HuH-7 (cell line): ENCODE results near the gene ETS1.

Experiments used
- DNase-seq: peaks from one replicate; pipeline ENCODE4 v3.0.0; 2011; ENCODE audit warnings: low spot score

Gene ETS1

DNA sequence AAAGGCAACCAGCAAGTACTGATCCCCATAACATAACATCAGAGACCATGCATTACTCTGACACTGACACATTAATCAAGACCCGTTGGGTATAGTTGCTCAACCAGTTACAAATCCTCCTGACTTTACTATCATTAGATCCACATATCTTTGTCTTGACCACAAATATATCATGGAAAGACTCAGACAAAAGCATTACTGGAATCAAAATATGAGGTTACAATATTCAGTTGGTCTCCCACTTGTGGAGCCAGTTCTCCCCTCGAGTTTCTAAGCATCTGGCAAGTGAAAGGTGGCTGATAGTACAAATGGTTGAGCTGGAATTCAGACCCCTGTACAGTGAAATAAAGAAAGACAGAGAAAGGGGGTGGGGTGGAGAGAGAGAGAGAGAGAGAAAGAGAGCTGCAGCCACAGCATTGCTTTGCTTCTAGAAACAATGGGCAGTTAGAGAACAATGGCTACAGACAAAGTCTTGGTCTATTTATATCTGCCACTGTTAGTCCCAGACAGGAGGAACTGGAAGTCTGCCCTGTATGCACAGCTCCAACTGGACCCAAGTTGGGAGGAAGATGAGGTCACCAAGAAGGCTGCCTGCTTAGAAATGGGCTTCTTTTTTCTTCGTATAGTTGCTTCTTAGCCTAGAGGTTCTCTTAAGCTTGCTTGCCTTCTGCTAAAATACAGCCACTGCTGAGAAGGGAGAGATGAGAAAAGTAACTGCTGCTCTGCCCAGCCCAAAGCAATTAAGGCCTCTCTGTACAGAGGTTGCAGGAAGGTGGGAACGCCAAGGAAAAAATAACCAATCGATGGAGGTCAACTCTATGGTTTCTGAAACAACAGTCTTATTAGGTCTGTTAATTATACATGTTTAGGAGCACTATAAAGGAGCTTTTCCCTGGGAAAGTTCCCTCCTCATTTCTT, 85.5 kb downstream of the ETS1 start:
- DNase-seq, result no peak

DNA sequence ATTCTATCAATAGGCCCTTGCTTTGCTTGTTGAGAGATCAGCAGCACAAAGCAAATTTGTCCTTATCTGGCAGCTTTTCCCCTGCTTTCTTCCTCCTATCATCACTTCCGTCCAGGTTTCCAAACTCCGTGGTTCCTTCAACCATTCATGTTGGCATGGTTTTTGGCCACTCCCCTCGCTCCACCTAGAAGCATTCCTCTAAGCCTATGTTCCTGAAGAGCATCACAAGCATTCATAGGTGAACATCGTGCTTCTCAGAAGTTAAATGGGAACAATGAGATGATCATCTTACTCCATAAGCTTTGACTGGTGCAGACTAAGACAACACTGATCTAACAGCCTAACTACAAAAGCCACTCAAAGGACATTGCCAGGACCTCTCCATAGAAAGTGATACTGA, 86.3 kb downstream of the ETS1 start:
- DNase-seq, result no peak

DNA sequence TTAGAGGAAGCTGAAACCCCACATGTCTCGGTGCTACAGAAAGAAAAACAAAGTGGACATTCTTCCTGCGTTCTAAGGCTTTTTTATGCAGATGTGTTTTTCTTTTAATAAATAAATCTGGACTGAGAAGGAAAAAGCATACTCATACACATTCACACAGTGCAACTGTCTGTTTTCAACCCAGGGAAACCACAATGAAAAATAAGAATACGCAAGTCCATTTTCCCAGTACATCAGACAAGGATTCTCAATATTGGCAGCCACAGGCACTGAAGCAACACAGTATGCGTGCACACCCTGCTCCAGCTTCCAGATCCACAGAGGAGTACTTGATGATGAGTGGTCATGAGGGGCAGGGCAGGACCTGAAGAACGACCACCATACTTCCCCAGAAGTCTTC, 86.9 kb downstream of the ETS1 start:
- no peak for DNase-seq

DNA sequence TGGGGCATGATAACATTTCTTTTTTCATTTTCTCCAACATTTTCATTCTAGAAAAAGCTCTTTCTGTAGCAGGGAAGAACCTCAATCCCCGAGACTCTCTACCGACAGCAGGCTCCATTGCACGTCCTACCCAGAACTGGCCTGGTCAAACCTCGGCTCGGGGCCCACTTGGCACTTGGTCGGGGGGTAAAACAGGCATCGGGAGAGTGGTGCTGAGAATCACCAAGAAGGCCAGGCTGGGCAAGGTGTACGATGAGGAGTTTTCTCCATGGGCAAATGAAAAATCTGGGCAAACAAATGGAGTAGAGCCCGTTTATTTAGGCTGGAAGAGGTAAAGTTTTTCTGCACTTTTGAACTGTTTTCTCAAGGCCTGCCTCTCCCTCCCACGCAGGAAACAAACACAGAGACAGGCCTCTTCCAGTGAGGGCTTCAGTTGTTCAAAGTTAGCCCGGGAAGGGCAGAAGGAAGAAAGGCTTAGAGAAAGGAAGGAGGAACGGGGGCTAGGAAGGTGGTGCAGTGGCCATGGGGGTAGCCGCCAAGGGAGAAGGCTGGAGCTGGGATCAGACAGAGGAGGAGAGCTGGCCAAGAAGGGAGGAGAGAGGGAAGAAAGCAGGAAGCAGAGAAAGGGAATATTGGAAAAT, 87.6 kb downstream of the ETS1 start:
- no peak for DNase-seq

DNA sequence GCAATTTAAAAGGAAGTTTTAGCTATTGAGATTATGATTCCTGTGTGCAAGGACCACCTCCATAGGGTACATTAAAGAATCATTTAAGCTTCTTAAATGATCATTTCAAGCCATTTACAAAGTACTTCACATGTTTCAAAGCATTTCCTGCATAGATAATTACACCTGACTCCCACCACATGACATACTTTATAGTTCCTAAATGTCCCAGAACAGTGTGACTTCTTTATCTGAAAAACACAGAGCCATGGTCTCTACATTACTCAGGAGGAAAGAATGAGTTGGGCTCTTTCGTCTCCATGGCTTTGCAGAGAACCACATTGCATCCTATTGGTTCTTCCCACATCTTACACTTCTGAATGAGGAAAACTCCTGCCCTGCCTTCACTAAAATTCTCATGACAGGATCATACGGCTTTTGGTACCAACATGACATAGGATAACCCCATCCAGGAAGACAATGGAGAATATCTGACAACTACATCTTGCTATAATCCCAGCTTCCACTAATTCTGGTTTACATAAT, 88.6 kb downstream of the ETS1 start:
- no peak for DNase-seq

DNA sequence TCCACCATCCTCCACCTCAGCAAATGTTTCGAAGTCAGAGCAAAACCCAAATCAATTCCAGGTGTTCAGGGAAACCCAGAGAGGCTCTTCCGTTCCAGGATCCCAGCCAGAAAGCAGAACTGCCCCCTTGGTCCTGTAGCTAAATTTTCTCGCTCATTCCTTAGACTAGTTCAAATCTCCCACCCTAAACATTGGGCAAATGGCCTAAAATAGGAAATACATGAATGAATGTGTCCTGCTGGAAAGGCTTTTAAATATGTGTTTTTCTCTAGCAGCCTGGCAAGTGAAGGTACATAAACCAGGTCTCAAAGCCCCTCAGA, 89.6 kb downstream of the ETS1 start:
- DNase-seq, result no peak

DNA sequence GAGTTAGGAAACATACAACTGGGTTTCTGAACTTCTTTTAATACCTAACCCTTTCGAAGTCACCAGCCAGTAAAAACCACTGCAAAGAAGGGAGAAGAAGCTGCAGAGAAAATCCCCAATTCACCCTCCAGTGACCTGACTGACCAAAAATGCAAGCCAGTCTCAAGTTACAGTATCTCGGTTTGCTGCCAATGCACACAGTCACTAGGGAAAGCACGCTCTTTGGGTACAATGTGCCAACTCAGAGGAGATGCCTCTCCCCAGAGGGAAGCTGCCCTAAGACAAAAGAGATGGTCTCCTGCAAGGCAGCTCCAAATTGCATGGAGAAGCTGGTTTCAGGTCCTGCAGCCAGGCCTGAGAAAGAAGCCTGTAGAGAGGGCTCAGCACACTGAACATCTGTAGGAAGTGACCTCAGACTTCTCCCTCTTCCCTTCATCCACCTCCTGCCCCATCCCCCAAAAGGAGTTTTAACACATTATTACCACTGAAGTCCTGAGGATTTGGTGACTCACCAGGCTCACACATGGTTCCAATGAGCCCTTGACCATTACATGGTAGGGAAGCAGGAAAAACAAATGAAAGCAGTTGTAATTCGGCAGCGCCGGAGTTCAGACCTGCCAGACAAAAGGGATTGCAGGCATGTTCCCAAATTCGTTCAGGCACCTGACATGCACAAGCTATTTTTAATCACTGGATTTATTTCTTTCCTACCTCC, 90.1 kb downstream of the ETS1 start:
- DNase-seq, result no peak

DNA sequence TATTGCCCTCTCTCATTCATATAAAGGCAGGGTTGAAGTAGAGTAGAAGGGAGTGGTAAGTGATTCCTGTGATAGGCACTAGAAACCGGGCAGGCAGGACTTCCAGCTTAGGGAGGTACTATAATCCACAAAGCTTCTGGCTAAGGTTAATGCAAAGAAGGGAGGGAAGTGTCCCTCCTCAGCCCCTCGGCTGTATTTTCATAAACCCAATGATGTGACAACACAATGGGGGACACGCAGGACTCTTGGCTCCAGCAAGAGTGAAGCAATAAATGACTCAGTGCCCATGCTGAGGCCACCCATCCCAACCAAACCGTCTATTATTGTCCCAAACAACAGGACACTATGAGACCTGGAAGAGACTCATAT, 90.7 kb downstream of the ETS1 start:
- DNase-seq, result no peak

DNA sequence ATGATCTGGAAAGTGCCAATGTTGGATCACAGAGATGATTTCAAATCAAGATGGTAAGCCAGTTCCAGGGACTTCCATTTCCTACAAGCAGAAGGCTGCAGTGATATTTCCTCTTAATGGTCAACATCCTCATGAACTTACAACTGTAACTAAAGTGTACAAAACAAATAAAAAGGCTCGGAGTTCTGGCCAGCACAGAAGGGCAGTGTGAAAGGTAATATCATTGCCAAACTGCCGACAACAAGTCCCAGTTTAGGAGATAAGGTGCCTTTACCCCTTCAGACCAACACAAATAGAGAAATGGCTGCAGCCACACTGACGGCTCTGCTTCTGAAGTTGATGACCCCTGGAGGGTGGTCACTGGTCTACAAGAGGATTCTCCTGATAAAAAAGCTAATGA, 91.1 kb downstream of the ETS1 start:
- no peak for DNase-seq

DNA sequence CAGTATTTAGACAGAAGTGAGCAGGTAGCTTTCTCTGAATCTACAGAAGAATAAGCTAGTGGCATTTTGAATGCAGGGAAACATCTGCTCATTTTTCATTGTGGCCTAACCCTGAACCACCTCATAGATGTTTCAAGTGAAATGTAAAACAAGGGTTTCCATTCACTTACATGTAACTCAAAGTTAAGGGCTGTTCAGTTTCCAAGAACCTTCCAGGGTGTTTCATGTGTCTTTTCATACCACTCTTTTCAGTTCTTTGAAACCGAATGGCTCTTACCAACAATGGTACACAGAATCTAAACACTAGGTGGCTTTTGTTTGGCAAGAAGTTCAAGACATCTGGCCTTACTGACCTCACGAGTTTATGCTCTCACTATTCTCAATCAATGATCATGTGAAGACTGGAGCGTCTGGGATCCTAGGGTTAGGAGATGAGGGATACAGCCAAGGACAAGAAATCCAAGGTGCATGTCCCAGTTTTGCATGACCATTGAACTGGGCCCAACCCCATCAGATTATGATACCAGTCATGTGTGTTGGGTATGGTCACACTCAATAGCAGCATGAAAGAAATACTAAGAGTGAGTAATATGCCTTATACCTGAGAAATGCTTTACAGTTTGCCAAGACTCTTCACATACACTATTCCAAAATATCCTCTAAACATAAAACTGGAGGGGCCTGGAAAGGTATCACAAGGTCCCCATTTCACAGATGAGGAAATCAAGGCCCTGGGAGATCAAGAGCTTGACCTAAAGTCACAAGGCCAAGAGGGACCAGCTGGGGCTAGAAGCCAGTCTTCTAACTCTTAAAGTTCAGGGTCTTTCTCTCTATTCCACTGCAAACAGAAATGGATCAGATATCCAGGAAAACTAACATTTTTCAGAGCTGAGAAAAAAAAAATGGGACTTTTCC, 92.7 kb downstream of the ETS1 start:
- DNase-seq, result no peak

DNA sequence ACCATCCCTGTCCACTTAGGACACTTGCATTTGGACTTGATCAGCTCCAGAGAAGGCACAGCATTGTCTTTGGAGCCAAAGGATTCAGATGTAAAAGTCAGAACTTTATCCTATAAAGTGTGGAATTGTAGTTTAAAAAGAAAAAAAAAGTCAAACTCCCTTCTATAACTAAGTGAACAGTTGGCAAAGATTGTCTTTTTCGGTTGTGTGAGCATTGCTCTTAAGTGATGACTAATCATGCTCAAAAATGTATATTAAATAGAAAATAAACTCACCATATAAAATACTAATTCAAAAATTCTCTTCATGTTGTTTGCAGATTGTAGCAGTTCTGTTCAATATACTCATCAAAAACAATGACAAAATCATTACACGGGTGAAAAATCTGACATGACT, 93.8 kb downstream of the ETS1 start:
- no peak for DNase-seq

DNA sequence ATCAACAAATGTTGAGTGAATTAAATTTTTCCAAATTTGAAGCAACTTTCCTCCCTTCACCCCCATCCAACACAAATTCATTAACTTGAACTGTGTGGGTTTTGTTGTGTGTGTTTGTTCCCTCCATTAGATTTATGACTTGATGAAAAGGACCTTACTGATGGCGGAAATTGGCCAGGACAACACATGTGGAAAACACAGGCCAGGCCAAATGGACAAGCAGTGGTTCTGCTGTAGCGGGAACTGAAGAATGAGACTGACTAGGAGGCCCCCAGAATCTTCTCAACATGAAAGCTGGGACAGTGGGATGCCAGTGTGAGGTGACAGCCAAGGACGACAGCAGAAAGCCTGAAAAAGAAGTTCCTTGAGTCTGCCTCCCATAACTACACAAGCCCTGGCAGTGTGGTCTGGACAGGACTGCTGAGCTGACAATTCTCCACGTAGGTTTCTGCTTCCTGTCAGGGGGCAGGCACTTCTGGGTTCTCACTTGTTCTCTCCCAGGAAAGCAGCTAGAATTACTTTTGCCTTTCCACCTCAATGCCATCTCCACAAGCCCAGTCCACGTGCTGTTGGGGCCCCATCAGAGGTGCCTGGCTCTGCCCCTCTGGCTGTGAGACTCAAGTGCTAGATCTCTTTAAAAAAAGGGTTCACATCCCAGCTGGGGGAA, 94.3 kb downstream of the ETS1 start:
- DNase-seq, result no peak

DNA sequence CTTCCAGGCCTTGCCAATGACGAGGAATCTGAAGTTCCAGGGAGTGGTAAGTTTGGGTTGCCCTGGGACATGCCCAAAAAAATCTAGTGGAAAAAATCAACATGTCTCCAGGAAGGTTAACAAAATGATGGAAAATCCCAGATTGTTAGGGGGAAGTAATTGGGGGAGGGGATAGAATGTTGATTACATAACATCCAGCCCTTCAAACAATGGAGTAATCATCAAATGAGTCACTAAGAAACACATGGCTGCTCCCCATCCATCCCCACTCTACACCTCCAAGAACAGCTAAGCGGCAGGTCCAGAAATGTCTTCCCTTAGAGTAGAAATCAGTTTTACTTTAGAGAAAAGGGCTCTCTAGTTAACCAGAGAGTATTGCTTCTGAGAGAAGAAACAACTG, 94.9 kb downstream of the ETS1 start:
- no peak for DNase-seq

DNA sequence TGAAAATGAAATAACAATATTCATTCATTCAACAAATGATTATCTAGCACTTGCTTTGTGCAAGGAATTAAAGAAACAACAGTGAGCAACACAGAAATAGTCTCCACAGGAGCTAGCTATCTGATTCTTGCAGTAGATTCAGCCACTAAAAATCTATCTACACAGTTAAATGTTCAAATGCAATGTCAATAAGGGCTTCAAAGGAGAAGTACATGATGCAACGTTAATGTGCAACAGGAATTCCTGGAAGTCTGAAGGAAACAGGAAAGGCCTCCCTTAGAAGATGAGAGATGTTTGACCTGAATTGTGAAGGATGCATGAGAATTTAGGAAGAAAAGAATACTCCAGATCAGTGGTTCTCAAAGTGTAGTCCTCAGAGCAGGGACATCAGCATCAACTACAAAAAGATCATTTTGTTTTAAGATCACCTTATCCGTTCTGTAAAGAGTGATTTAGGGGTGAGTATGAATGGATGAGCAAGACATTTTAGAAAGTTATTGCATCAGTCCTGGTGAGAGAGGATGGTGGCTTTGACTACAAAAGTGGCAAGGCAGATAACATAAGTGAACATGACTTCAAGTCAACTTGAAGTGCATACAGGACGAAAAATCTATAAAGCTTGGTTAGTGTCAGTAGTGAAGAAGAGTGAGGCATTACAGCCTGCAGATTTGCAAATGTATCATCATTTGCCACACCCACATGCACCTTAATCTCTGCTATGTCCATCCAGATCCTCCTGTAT, 96.0 kb downstream of the ETS1 start:
- no peak for DNase-seq

DNA sequence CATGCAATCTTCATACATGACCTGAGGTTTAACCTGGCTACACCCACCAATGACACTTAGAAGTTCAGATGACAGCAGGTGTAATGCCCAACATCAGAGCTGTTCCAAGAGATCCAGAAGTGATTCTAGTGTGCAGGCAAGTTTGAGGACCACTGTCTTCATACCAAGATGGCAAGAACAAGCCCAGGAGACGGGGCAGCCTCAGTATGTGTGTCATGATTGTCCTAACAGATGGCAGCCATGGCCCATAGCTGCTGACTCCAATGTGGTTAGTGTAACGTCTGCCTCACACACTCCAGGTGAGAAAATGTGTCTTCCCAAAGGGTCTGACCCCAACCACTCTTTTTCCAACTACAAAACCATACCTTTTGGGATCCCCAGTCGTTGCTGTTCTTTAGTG, 97.3 kb downstream of the ETS1 start:
- no peak for DNase-seq

DNA sequence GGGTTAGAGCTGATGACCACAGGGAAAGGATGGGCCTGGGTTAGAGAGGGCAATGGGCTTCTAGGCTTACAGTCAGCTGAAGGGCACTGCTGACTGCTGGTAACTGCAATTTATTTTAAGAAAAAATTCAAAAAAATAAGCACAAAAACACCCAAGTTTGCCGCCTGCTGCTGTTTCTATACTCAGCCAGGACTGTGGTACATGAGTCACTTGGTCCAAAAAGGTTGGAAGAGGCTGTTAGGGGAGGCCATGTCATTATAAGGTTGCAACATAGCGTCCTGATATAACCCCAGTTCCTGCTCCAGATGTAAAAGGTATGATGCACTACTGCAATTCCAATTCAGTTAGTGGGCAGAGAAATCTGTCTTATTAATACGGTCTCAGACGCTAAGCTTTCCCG, 98.9 kb downstream of the ETS1 start:
- DNase-seq, result no peak

DNA sequence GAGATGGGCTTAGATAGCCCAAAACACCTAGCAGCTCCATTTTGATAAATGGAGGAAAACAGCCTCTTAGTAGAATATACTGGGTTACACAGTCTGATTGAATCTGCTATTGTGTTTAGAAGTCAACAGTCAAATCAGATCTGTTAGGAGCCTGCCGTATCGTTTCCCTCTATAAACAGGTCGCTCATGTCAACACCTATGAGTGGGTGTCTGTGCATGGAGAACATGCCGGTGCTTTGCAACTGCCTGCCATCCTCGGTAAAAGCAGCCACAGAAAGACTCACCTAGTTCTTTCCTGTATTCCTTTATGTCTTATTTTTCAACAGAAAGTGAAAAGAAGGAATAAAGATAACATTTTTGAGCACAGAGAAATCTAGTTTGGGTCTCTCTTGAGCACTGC, 99.4 kb downstream of the ETS1 start:
- no peak for DNase-seq

DNA sequence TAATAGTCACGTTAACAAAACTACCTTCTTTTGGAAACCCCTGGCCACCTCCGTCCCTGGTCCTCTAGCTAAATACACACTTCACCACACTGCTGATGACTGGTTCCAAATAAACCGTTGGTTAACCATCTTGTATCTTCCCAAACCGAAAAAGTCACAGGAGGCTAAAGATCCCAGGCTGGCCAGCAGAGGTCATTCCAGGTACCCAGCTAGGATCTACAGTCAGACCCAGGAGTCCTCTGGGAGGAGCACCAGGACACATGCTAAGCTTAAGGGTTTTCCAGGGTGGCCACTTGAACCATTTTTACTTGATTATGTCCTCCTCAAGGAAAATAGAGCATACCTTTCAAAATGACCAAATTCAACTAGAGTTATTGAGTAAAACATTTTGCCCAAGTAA, 103.2 kb downstream of the ETS1 start:
- DNase-seq, result peak; percentile 8

DNA sequence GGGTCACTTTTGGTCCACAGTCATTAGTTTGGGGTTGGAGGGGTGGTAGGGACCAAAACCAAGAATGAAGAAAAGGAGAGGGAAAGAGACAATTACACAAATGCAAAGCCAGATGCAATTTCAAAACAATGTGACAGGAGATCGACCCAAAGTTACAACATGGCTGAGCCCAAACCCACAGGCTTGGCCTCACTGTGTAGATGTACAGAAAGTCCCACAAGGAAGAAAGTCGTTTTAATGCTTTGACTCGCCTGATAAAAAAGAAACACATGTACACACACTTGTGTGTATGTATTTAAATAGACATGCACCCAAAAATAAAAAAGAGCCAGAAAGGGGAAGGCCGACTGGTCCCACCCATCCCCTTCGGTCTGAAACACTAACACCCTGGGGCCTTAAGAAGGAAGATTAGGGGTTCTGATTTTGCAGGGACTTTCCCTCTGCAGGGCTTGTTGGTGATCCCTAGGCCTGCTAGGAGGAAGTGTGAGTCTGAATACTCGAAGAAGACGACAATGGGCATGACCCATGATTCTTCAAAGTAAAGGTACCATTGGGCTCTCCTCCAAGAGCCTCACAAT, 104.1 kb downstream of the ETS1 start:
- no peak for DNase-seq

DNA sequence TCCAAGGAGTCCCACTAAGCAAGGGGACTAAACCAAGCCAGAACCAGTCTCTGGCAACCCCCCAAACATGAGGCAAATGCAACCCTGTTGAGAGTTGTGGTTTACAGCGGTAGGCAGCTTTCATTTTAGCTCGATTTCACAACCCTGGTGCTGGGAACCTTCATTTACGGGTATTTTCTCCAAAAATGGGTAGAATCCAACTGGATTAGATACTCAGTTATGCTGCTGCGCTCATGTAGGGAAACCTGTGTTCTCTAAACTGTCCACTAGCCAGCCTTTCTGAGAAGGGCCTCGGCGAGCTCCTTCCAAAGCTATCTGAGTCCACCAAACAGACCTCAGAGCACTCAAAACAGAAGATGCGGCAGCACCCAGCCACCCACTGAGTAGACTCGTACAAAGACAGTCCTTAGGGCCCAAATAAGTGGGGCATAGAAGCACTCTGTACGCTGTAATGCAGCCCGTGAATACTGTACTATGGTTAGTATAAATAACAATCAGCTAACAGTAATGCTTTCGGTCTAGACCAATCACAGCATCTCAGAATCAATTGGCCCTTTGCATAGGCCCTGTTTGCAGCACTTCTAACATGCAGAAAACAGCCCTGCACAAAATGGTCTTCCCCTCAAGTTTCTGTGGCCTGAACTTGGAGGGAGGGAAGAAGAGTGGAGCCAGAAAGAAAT, 104.7 kb downstream of the ETS1 start:
- no peak for DNase-seq
